CD14-positive monocyte (primary cell): ENCODE data around the gene CCDC175. TPM values are rescaled to one million over a fixed set of nuclear protein-coding genes. Genes with fewer than 3 reads are reported as not detected.

Experiments used
- DNase-seq, 3 donors: peaks; one replicate each; pipeline ENCODE4 v3.0.0-alpha.2; 2011 to 2022
- H2AFZ ChIP-seq: 2 replicates; pipeline ENCODE4 v1.6.0; 2012; ENCODE audit warnings: mild to moderate bottlenecking, low read depth, low read length, inconsistent platforms; ENCODE audit not compliant: insufficient read depth, poor library complexity, severe bottlenecking
- H3K27ac ChIP-seq, 2 donors: 1 replicate in 1 of 2; 2 replicates in 1 of 2; pipeline ENCODE4 v1.5.1; 2012 to 2013; ENCODE audit warnings: low read length in 2 of 2, control low read depth in 1 of 2, inconsistent platforms in 1 of 2, low read depth in 1 of 2, mild to moderate bottlenecking in 1 of 2
- H3K27me3 ChIP-seq, 2 donors: one replicate each; pipeline versions ENCODE4 v1.6.0 to v1.6.1; 2011 to 2013; ENCODE audit warnings: low read length in 2 of 2; ENCODE audit not compliant: control insufficient read depth in 2 of 2, insufficient read depth in 2 of 2
- H3K36me3 ChIP-seq, 2 donors: replicated peaks in 1 of 2; 1 replicate in 1 of 2; 2 replicates in 1 of 2; pipeline versions ENCODE4 v1.5.1 to v1.6.1; 2012 to 2013; ENCODE audit warnings: low read length in 2 of 2, control low read depth in 1 of 2, inconsistent platforms in 1 of 2, mild to moderate bottlenecking in 1 of 2; ENCODE audit not compliant: insufficient read depth in 2 of 2, control insufficient read depth in 1 of 2
- H3K4me1 ChIP-seq, 2 donors: 1 replicate in 1 of 2; 2 replicates in 1 of 2; pipeline versions ENCODE4 v1.5.1 to v1.6.1; 2012 to 2013; ENCODE audit warnings: low read length in 2 of 2, control low read depth in 1 of 2, inconsistent platforms in 1 of 2, mild to moderate bottlenecking in 1 of 2, moderate library complexity in 1 of 2; ENCODE audit not compliant: insufficient read depth in 2 of 2, control insufficient read depth in 1 of 2
- H3K4me2 ChIP-seq: replicated peaks from 2 replicates; pipeline ENCODE3; 2012; ENCODE audit warnings: low read length, moderate library complexity, mild to moderate bottlenecking; ENCODE audit not compliant: poor library complexity, severe bottlenecking; ENCODE audit errors: extremely low read depth
- H3K4me3 ChIP-seq, 3 experiments: fragments of 200-600 bp in 1 of 3; sonication (generic) in 1 of 3; replicated peaks in 1 of 3; 1 replicate in 2 of 3; 2 replicates in 1 of 3; pipeline ENCODE4 v1.5.1; 2011 to 2013; ENCODE audit warnings: low read length in 3 of 3, mild to moderate bottlenecking in 3 of 3, control low read depth in 2 of 3, low read depth in 2 of 3, inconsistent platforms in 1 of 3, moderate library complexity in 1 of 3
- H3K79me2 ChIP-seq: 2 replicates; pipeline ENCODE4 v1.6.0; 2012; ENCODE audit warnings: mild to moderate bottlenecking, control low read depth, inconsistent platforms, low read length, moderate library complexity; ENCODE audit not compliant: insufficient read depth
- H3K9ac ChIP-seq: 2 replicates; pipeline ENCODE4 v1.6.0; 2017; ENCODE audit warnings: low read length, mild to moderate bottlenecking; ENCODE audit not compliant: insufficient read depth, poor library complexity, severe bottlenecking
- H3K9me3 ChIP-seq, 2 donors: replicated peaks in 1 of 2; 1 replicate in 1 of 2; 2 replicates in 1 of 2; pipeline versions ENCODE4 v1.5.1 to v1.6.1; 2012 to 2013; ENCODE audit warnings: low read length in 2 of 2, control low read depth in 1 of 2; ENCODE audit not compliant: control insufficient read depth in 1 of 2, insufficient read depth in 1 of 2
- H4K20me1 ChIP-seq: 2 replicates; pipeline ENCODE4 v1.6.0; 2012; ENCODE audit warnings: mild to moderate bottlenecking, low read length, control low read depth, moderate library complexity; ENCODE audit not compliant: insufficient read depth
- H3K27ac Mint-ChIP-seq, 7 donors: one replicate each; pipeline ENCODE4 v1.8.0; 2020; ENCODE audit warnings: mild to moderate bottlenecking in 7 of 7, mixed read lengths in 7 of 7, moderate library complexity in 6 of 7, inconsistent platforms in 2 of 7
- H3K27me3 Mint-ChIP-seq, 3 donors: one replicate each; pipeline ENCODE4 v1.8.0; 2021 to 2022; ENCODE audit warnings: low read depth in 3 of 3, mild to moderate bottlenecking in 3 of 3, mixed read lengths in 3 of 3, moderate library complexity in 3 of 3, inconsistent platforms in 1 of 3
- H3K36me3 Mint-ChIP-seq, 2 donors: one replicate each; pipeline ENCODE4 v1.8.0; 2020; ENCODE audit warnings: mixed read lengths in 2 of 2, inconsistent platforms in 1 of 2, mild to moderate bottlenecking in 1 of 2
- H3K4me1 Mint-ChIP-seq: one replicate; pipeline ENCODE4 v1.8.0; 2020; ENCODE audit warnings: mild to moderate bottlenecking, mixed read lengths
- H3K4me3 Mint-ChIP-seq, 2 donors: one replicate each; pipeline ENCODE4 v1.8.0; 2020; ENCODE audit warnings: mild to moderate bottlenecking in 2 of 2, mixed read lengths in 2 of 2, moderate library complexity in 1 of 2
- H3K9me3 Mint-ChIP-seq, 7 donors: one replicate each; pipeline ENCODE4 v1.8.0; 2020 to 2022; ENCODE audit warnings: mixed read lengths in 7 of 7, mild to moderate bottlenecking in 6 of 7, moderate library complexity in 6 of 7, inconsistent platforms in 2 of 7
- CTCF ChIP-seq: fragments of 200-600 bp; IDR thresholded peaks from one replicate; pipeline ENCODE4 v1.8.0; 2022; ENCODE audit warnings: antibody characterized with exemption, mild to moderate bottlenecking
- WGBS: methylation state at CpG from one replicate; pipeline ENCODE4 v1.1.5; 2013; ENCODE audit warnings: missing lambda C conversion rate; ENCODE audit not compliant: insufficient coverage; 5-methylcytosine and 5-hydroxymethylcytosine counted together
- intact Hi-C, 2 donors: fragments of 100-400 bp; cut with micrococcal nuclease; formaldehyde crosslinking; loops; one replicate each; pipeline versions ENCODE4 v1.15.0 to v1.15.1; 2023
- polyA minus RNA-seq: library from RNA; depleted of rRNA, polyadenylated mRNA; stranded (reverse); fragments of >200 nt; gene quantifications from 2 replicates; pipeline ENCODE4 v1.2.3, GENCODE V29; 2012
- polyA plus RNA-seq, 3 donors: library from polyadenylated mRNA; depleted of rRNA in 1 of 3; unstranded in 2 of 3; stranded (reverse) in 1 of 3; fragments of 300-500 nt in 2 of 3; fragments of >200 nt in 1 of 3; fragmentation: Illumina TruSeq in 2 of 3; gene quantifications; 1 replicate in 2 of 3; 2 replicates in 1 of 3; pipeline ENCODE4 v1.2.3, GENCODE V29; 2012 to 2021
- total RNA-seq, 12 experiments: library from RNA in 1 of 12; stranded (reverse) in 1 of 12; fragments of 120-200 nt in 1 of 12; gene quantifications; one replicate each; pipeline ENCODE4 v1.2.4 and lab custom pipeline; 2013 to 2026; ENCODE audit warnings: mixed read lengths in 6 of 12, inconsistent platforms in 1 of 12

Gene CCDC175
- 0.12 TPM for total RNA-seq (2013)
- not detected for polyA plus RNA-seq
- polyA minus RNA-seq, result not detected in 2 replicates
- total RNA-seq (lab: John Stamatoyannopoulos, UW), result 0.06 to 1.8 (median 0.49) reads per million in 11 experiments

GRCh38 chr14:59576332-59577294, at the start of gene CCDC175:
Gene CCDC175, minus strand, starts transcription at chr14:59576812. Its CDS starts 37 bp downstream, at chr14:59576775.
- Histone ChIP-seq H3K27ac (no peak within 1 kb of the TSS), H2AFZ (peak within 1 kb of the TSS; percentile 79), H3K4me1 (peaks cover 11 to 12% of the 10 kb centered on the region in 2 donors), H3K4me3 (peak within 1 kb of the TSS; percentile 23 to 76 (median 55)), H3K9me3 (no peaks in the 10 kb centered on the region), H3K9ac (peak within 1 kb of the TSS; percentile 39), H3K36me3 (no peaks in the 10 kb centered on the region), H3K79me2 (no peaks in the 10 kb centered on the region), H3K27me3 (peaks cover 0 to 3% of the 10 kb centered on the region in 2 donors), H4K20me1 (no peaks in the 10 kb centered on the region), H3K4me2 (peak within 1 kb of the TSS; percentile 96)
- peaks cover 10% of the 10 kb centered on the region for H3K4me1 Mint-ChIP-seq
- intact Hi-C loops, result loop anchor here (5.0 to 10.0 kb wide), 3 partner anchors 69 to 94 kb away; partner anchors contain the start of genes JKAMP (in 2 of the 2) and L3HYPDH (in 2 of the 2)
- peak; percentile 97 for TF ChIP-seq CTCF
- peak within 1 kb of the TSS; percentile 77 to 92 for H3K4me3 Mint-ChIP-seq
- peak; percentile 83 to 90 (median 88) for DNase-seq
- no peaks in the 10 kb centered on the region for H3K36me3 Mint-ChIP-seq
- peak within 1 kb of the TSS in 2 of 7 donors; percentile 30 to 36 for H3K27ac Mint-ChIP-seq
- H3K9me3 Mint-ChIP-seq, result peaks cover 0 to 5% (median 0%) of the 10 kb centered on the region in 7 donors
- 5% methylated on average over 25 of the region's 46 CpGs for WGBS
- peaks cover 4 to 14% (median 9%) of the 10 kb centered on the region in 3 donors for H3K27me3 Mint-ChIP-seq

GRCh38 chr14:59622631-59623030, 46.0 kb upstream of the CCDC175 start:
- no peak overlapping the region for H3K4me3 ChIP-seq
- Mint-ChIP-seq H3K27me3 (peaks cover 2 to 6% (median 4%) of the 10 kb centered on the region in 3 donors), H3K36me3 (no peaks in the 10 kb centered on the region), H3K4me3 (no peak overlapping the region), H3K27ac (no peak overlapping the region), H3K4me1 (no peaks in the 10 kb centered on the region), H3K9me3 (peaks cover 0 to 5% (median 4%) of the 10 kb centered on the region in 7 donors)
- intact Hi-C loops, result no loop called here
- H3K4me1 ChIP-seq, result no peaks in the 10 kb centered on the region
- H3K9ac ChIP-seq, result no peak overlapping the region
- no peak overlapping the region for H3K4me2 ChIP-seq
- H3K27ac ChIP-seq, result no peak overlapping the region
- H3K27me3 ChIP-seq, result peaks cover 2 to 4% of the 10 kb centered on the region in 2 donors
- H3K9me3 ChIP-seq, result peaks cover 0 to 3% of the 10 kb centered on the region in 2 donors
- H2AFZ ChIP-seq, result no peak overlapping the region
- peaks cover 69% of the 10 kb centered on the region for H4K20me1 ChIP-seq
- WGBS, result no CpG with 5 or more reads among the region's 2 CpGs
- no peak for DNase-seq
- no peak for TF ChIP-seq CTCF
- H3K36me3 ChIP-seq, result no peaks in the 10 kb centered on the region
- H3K79me2 ChIP-seq, result no peaks in the 10 kb centered on the region
